ENCODE data around the gene TMPRSS9.

Gene TMPRSS9

DNA sequence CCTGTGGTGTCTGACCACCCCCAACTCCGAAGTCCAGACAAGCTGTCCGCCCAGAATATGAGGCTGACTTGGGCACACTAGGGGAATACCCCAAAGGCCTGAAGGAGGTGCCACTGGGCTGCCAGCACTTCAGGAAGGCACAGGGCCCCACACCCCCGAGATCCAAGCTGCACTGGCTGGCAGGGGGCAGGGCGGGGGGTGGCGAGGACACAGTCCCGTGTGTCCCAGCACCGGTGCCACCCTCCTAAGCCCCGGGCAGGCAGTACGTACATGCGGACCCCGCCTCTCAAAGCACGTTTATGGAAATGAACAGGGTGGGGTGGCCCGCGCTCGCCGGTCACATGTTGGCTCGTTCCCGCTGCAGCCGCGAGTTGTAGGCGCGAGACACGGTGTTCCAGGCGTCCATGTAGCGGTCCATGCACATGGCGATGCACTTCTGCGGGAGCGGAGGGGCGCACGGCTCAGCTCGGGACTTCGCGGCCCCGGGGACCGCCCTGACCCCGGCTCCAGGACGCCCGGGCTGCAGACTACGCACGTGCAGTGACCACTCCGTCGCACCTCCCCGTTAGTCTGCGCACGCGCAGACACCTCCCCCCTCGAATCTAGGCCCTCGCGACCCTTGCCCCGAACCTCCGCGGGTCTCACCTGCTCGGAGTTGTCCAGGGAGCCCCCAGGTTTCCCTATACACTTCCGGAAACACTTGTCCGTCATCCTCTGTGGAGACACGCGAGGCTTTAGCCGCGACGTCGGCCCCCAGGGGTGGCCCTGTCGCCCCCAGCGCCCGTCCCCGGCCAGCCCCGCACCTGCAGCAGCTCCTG is 66.8 kb downstream of the TMPRSS9 start:
- peak overlapping the region; percentile 78 for H3K4me3 ChIP-seq (ENCODE audit: control insufficient read depth, low read depth, low read length)
- peak; percentile 36 for DNase-seq (ENCODE audit: low read depth)
- TF ChIP-seq, protein P1, sequence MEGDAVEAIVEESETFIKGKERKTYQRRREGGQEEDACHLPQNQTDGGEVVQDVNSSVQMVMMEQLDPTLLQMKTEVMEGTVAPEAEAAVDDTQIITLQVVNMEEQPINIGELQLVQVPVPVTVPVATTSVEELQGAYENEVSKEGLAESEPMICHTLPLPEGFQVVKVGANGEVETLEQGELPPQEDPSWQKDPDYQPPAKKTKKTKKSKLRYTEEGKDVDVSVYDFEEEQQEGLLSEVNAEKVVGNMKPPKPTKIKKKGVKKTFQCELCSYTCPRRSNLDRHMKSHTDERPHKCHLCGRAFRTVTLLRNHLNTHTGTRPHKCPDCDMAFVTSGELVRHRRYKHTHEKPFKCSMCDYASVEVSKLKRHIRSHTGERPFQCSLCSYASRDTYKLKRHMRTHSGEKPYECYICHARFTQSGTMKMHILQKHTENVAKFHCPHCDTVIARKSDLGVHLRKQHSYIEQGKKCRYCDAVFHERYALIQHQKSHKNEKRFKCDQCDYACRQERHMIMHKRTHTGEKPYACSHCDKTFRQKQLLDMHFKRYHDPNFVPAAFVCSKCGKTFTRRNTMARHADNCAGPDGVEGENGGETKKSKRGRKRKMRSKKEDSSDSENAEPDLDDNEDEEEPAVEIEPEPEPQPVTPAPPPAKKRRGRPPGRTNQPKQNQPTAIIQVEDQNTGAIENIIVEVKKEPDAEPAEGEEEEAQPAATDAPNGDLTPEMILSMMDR (conservative IDR thresholded peaks at IDR 0.05; ENCODE audit: control insufficient read depth, insufficient read depth, low read depth, low read length) = no peak

DNA sequence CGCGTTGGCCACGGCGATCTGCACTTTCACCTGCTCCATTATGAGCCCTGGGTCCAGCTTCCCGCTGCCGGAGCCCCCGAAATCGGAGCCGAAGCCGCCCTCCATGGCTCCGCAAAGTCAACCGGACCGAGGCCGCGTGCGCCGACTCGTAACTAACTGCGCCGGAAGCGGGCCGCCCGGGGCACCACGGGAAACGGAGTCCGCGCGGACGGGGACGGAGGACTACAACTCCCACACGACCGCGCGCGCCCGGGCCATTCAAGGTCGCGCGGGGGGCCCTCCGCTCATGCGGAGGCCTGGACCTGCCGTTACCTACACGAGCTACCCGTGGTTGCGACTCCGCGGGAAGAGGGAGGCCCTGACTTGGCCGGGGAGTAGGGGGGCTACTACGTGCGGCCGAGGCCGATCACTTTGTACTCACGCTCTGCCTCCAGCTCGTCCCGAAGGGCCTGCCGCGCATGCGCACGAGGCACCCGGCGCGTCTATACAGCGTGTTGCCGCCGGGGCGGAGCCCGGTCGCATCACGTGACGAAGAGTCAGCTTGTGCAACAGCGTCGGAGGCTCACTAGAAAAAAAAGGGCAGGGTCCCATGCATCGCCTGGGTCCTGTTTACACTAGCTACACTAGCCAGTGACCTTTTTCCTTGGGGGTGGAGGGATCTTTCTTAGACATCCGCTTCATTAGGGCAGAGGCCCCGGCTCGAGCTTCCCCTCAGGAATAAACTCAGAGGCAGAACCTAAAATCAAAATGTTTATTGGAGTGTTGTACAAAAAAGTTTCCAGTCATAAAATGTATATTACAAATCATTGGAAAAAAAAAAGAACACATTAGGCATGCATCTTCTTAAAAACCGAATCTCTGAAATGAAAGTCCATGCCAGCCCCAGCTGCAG is 67.6 kb downstream of the TMPRSS9 start, which contains the start of gene TIMM13:
TSS of gene TIMM13 (minus strand) at position 158 of the 892 bp plus-strand sequence. CDS start at position 105, 53 bp downstream.
- DNase-seq (ENCODE audit: low read depth) = peak; percentile 94

DNA sequence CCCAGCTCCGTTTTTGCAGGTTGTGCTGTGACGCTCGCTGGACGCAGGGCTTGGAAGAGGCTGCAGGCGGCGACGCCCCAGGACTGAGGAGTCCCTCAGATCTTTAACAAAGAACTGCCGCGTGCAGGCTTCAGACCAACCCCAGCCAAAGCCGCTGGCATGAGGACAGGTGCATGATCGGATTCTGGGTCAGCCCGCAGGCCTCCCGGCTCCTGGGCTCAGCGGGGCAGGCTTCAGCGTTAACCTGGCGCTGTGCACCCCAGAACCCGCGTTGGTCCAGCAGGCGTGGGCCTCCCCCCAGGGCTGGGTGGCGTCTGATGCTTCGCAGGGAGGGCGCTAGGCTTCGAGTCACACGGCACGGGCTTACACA is 68.2 kb downstream of the TMPRSS9 start:
- no peak overlapping the region for H3K4me3 ChIP-seq (ENCODE audit: control insufficient read depth, low read depth, low read length)
- TF ChIP-seq, protein P1 (conservative IDR thresholded peaks at IDR 0.05; ENCODE audit: control insufficient read depth, insufficient read depth, low read depth, low read length) = no peak
- peak; percentile 47 for DNase-seq (ENCODE audit: low read depth)

More for the DNA sequence above, 67.6 kb downstream of the TMPRSS9 start, which contains the start of gene TIMM13:
- peak within 1 kb of the TSS; percentile 78 for H3K4me3 ChIP-seq (ENCODE audit: control insufficient read depth, low read depth, low read length)
- TF ChIP-seq, protein P1 (conservative IDR thresholded peaks at IDR 0.05; ENCODE audit: control insufficient read depth, insufficient read depth, low read depth, low read length) = no peak

DNA sequence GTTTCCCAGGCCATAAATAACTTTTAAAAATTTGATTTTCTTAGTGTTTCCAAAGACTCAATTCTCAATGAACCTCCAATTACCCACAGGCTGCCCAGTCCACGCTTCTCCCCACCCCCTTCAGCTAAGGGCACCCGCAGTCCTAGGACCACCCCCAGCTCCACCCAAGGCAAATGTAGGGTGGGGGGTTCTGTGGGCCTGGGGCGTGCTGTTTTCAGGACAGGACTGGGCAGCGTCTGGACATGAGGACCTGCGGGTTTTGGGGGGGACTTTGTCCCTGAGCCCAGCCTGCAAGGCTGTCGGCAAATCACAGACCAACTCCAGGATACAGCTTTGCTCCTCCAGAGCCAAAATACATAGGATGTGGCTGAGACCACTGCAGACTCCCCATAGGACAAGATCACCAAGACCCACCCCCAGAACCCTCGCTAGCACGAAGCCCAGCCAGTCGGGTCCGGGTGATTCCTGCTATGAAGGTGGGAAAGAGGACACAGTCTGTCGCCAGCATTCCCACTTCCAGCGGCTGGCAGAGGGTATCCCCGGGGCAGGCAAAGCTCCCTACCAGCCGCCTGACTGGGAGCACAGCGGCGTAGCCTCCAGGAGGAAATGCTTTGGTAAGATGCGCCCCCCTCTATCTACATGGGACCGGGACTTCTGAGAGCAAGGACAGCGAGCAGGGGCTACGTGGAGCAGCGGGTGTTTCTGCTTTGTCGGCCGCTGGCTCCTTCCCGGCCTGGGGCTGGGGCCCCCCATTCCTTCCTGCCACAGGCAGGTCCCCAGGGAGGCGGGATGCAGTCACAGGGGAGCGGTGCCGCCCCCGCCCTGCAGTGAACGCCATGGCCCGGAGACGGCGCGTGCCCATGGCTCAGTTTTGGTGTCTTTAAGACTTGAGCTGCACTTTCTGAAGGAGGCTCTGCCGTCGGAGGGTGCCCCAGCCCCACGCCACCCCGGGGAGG is 69.0 kb downstream of the TMPRSS9 start:
- DNase-seq (ENCODE audit: low read depth) = no peak
- H3K4me3 ChIP-seq (ENCODE audit: control insufficient read depth, low read depth, low read length) = no peak overlapping the region
- TF ChIP-seq, protein P1 (conservative IDR thresholded peaks at IDR 0.05; ENCODE audit: control insufficient read depth, insufficient read depth, low read depth, low read length) = no peak

DNA sequence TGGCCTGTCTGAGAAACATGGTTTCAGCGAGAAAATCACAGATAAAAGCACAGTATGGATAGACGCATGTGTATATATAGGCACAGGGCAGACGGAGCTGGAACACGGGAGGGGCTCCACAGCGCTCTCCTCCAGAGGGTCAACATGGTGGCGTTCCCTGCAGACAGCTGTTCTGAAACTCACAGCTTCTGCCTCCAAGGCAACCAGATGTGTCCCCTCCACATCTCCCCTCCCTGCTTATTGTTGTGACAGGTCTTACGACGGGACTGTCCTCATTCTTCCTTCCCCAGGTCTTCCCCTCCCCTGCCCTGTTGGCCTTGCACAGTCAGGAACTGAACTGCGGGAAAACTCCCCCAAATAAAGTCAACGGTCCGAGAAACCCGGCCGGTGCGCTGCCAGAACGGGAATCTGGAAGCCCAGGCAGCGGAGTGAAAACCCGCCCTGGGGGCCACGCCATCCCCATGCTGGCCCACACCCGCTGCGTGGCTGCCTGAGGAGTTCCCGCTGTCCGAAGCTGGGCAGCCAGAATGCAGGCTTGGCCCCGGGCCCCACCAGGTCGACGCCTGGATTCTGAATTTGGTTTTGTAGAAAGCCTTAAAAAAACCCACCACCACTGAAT is 70.0 kb downstream of the TMPRSS9 start:
- TF ChIP-seq, protein P1 (conservative IDR thresholded peaks at IDR 0.05; ENCODE audit: control insufficient read depth, insufficient read depth, low read depth, low read length) = no peak
- DNase-seq (ENCODE audit: low read depth) = no peak
- no peak overlapping the region for H3K4me3 ChIP-seq (ENCODE audit: control insufficient read depth, low read depth, low read length)
